GM12878 (cell line): ENCODE data around the gene MTX1. TPM values are rescaled to one million over a fixed set of nuclear protein-coding genes. Genes with fewer than 3 reads are reported as not detected.
A peak's percentile ranks its signal among the peaks of the same experiment; 100 is the strongest.

Source experiments
- ATF2 ChIP-seq: IDR thresholded peaks from 2 replicates; pipeline ENCODE4 v1.6.1; 2012; ENCODE audit warnings: low read length, inconsistent platforms
- ATF3 ChIP-seq: IDR thresholded peaks from 2 replicates; pipeline ENCODE4 v1.6.1; 2011; ENCODE audit warnings: low read depth, mild to moderate bottlenecking, low read length, moderate library complexity, borderline replicate concordance; ENCODE audit errors: extremely low read depth
- BCLAF1 ChIP-seq: fragments of 450-650 bp; IDR thresholded peaks from 2 replicates; pipeline ENCODE4 v1.6.1; 2017; ENCODE audit warnings: antibody characterized with exemption, mild to moderate bottlenecking, moderate library complexity
- E2F8 ChIP-seq: fragments of 450-650 bp; IDR thresholded peaks from 2 replicates; pipeline ENCODE4 v1.6.1; 2018; ENCODE audit warnings: mild to moderate bottlenecking, low read depth, moderate library complexity; ENCODE audit not compliant: partially characterized antibody
- ESRRA ChIP-seq: IDR thresholded peaks from 2 replicates; pipeline ENCODE4 v1.6.1; 2012; ENCODE audit warnings: mild to moderate bottlenecking, low read length, improper control_type of control experiment
- JUNB ChIP-seq: IDR thresholded peaks from 2 replicates; pipeline ENCODE4 v1.6.1; 2016; ENCODE audit warnings: antibody characterized with exemption, mild to moderate bottlenecking
- KDM1A ChIP-seq: fragments of 200-600 bp; sonication (generic); IDR thresholded peaks from 2 replicates; pipeline ENCODE4 v1.6.1; 2016; ENCODE audit warnings: borderline replicate concordance
- MAX ChIP-seq: IDR thresholded peaks from 2 replicates; pipeline ENCODE4 v1.6.1; 2012; ENCODE audit warnings: low read depth, low read length, improper control_type of control experiment
- MLLT1 ChIP-seq: fragments of 450-650 bp; IDR thresholded peaks from 2 replicates; pipeline ENCODE4 v1.6.1; 2016; ENCODE audit warnings: mild to moderate bottlenecking
- PML ChIP-seq: IDR thresholded peaks from 2 replicates; pipeline ENCODE4 v1.6.1; 2012; ENCODE audit warnings: low read length, inconsistent platforms
- SIX5 ChIP-seq: IDR thresholded peaks from 2 replicates; pipeline ENCODE4 v1.6.1; 2011; ENCODE audit warnings: mild to moderate bottlenecking, low read depth, low read length, moderate library complexity; ENCODE audit not compliant: severe bottlenecking
- SREBF1 ChIP-seq: IDR thresholded peaks from 2 replicates; pipeline ENCODE4 v1.6.1; 2012; ENCODE audit warnings: mild to moderate bottlenecking, low read length
- WRNIP1 ChIP-seq: IDR thresholded peaks from 2 replicates; pipeline ENCODE4 v1.6.1; 2011; ENCODE audit warnings: low read depth, low read length, improper control_type of control experiment, borderline replicate concordance
- YY1 ChIP-seq: IDR thresholded peaks from 2 replicates; pipeline ENCODE4 v1.6.1; 2011; ENCODE audit warnings: low read depth, mild to moderate bottlenecking, low read length
- ZNF207 ChIP-seq: fragments of 450-650 bp; IDR thresholded peaks from 2 replicates; pipeline ENCODE4 v1.6.1; 2014; ENCODE audit warnings: antibody characterized with exemption, mild to moderate bottlenecking, borderline replicate concordance
- ZNF217 ChIP-seq: fragments of 450-650 bp; IDR thresholded peaks from 2 replicates; pipeline ENCODE4 v1.6.1; 2017; ENCODE audit warnings: antibody characterized with exemption, mild to moderate bottlenecking
- ZNF384 ChIP-seq: IDR thresholded peaks from 2 replicates; pipeline ENCODE4 v1.6.1; 2012; ENCODE audit warnings: low read depth, mild to moderate bottlenecking, low read length, improper control_type of control experiment, borderline replicate concordance
- polyA plus RNA-seq, 11 experiments: library from polyadenylated mRNA; depleted of rRNA in 4 of 11; unstranded in 6 of 11; stranded (reverse) in 5 of 11; fragments of >200 nt; fragmentation: Nextera tagmentation in 4 of 11; fragmentation: Illumina TruSeq in 1 of 11; extraction: Ambion mirVana in 4 of 11; extraction: Trizol in 1 of 11; gene quantifications; 1 replicate in 1 of 11; 2 replicates in 10 of 11; pipeline versions ENCODE4 v1.2.1 to v1.2.3, GENCODE V29; 2011 to 2016; ENCODE audit warnings: inconsistent platforms in 2 of 11, missing spikeins in 2 of 11, low read depth in 1 of 11
- total RNA-seq, 4 experiments: library from RNA; depleted of rRNA in 3 of 4; stranded (reverse); fragments of >200 nt in 3 of 4; fragmentation: Illumina TruSeq in 1 of 4; extraction: Trizol in 1 of 4; gene quantifications; 2 replicates each; pipeline versions ENCODE4 v1.2.1 to v1.2.3, GENCODE V29; 2013 to 2021

Gene MTX1
- total and polyA plus RNA-seq, 10 of the 15 experiments (the other 5 are each of a cell fraction or from before 2014, with no cell fraction given) = 15.8 to 92.0 (median 49.1) TPM

GRCh38 chr1:155250633-155251449 is 42.3 kb downstream of the MTX1 start (continued):
- TF ChIP-seq MLLT1 = peak; percentile 41; the same call in 1 of the 2 replicates
- TF ChIP-seq WRNIP1 = no peak
- TF ChIP-seq ZNF207 = peak; percentile 93
- TF ChIP-seq ZNF217 = no peak
- TF ChIP-seq MAX = peak; percentile 58
- 0 out of 2 replicates have a peak, but pooled peaks have one; percentile 22 for TF ChIP-seq ATF3
- TF ChIP-seq SIX5 = no peak
- 0 out of 2 replicates have a peak, but pooled peaks have one; percentile 45 for TF ChIP-seq ESRRA
- no peak for TF ChIP-seq ZNF384
- TF ChIP-seq E2F8 = no peak
- TF ChIP-seq KDM1A = no peak
- TF ChIP-seq ATF2 = no peak
- no peak for TF ChIP-seq JUNB
- TF ChIP-seq YY1 = peak; percentile 97
- TF ChIP-seq SREBF1 = no peak
- TF ChIP-seq PML = no peak
- TF ChIP-seq BCLAF1 = no peak
